ENCODE measurements around the gene SCN8A. TPM values are rescaled to one million over a fixed set of nuclear protein-coding genes. Genes with fewer than 3 reads are reported as not detected.

The SCN8A gene
- total and polyA plus RNA-seq, 7 donors: 0.03 to 0.44 (median 0.08) TPM

DNA sequence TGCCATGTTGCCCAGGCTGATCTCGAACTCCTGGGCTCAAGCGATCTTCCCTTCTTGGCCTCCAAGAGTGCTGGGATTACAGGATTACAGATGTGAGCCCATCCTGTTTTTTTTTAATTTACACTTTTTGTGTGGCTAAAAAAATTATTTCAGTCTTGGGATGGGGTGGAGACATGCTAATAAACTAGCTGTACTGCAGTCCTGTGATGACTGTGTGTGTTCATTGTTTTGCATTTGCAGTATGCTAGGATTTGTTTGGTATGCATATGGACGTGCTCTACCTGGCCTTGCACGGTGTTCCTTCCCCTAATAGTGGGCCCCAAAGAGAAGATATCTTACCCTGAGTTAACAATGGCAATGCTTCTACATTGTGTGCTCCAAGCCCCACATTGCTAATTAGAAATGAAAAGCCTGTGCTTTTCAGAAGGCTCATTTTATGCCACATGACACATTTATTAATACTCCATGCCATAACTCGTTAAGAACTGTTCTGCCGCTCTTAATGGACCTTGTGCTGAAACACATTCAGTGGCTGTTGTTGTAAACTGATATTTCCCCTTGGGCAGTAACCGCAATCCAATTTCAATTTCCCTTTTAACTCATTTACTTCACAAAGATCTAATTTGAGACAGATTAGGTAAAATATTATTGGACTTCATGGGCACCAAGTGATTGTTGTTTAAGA lies 86.4 kb downstream of the SCN8A start:
- DNase-seq (no peak), ATAC-seq (no peak)
- Histone ChIP-seq H3K4me1 (no peaks in the 10 kb centered on the region), H3K36me3 (ENCODE audit: insufficient read depth in 1 of 2, low read depth in 1 of 2) (no peaks in the 10 kb centered on the region), H3K27ac (no peak overlapping the region), H3K4me3 (no peak overlapping the region), H3K9me3 (no peaks in the 10 kb centered on the region), H3K27me3 (ENCODE audit: insufficient read depth in 3 of 3, low read length in 2 of 3) (no peaks in the 10 kb centered on the region)
- 60 to 65% (median 63%) methylated on average over 7 of the region's 7 CpGs for WGBS, 3 donors
- intact Hi-C loops (cut with DNase I): no loop called here
- TF ChIP-seq, protein P1, sequence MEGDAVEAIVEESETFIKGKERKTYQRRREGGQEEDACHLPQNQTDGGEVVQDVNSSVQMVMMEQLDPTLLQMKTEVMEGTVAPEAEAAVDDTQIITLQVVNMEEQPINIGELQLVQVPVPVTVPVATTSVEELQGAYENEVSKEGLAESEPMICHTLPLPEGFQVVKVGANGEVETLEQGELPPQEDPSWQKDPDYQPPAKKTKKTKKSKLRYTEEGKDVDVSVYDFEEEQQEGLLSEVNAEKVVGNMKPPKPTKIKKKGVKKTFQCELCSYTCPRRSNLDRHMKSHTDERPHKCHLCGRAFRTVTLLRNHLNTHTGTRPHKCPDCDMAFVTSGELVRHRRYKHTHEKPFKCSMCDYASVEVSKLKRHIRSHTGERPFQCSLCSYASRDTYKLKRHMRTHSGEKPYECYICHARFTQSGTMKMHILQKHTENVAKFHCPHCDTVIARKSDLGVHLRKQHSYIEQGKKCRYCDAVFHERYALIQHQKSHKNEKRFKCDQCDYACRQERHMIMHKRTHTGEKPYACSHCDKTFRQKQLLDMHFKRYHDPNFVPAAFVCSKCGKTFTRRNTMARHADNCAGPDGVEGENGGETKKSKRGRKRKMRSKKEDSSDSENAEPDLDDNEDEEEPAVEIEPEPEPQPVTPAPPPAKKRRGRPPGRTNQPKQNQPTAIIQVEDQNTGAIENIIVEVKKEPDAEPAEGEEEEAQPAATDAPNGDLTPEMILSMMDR (IDR thresholded peaks at IDR 0.05): no peak

DNA sequence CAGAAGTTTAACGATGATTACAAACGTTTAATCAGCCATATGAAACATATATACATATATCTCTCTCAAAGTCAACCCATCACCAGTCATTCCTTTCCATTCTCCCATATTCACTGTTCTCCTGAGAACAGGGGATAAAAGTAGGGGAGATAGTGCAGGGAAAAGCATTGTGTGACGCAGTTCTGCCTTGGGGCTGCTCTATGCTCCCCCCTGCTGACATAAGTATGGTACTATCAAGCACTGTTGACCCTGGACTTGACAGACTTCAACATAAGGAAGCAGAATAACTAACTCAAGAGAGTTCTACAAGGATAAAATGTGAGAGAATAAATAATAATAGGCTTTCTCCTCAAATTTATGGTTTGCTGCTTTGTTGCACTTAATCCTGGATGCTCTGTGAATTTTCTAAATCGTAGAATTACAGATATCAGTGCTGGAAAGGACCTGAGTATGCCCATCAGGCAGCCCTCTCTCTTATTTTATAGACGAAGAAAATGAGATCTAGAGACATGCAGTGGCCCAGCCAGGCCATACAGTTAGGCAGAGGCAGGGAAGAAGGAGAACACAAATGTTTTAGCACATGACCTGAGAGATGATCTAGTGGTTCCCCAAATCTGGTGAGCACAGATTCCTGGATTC lies 87.2 kb downstream of the SCN8A start:
- intact Hi-C loops (cut with DNase I): no loop called here
- no peaks in the 10 kb centered on the region for H3K27me3 ChIP-seq (ENCODE audit: insufficient read depth in 3 of 3, low read length in 2 of 3)
- DNase-seq (no peak), ATAC-seq (peak in 3 of 4 donors; percentile 55 to 75 (median 59))
- H3K4me3 ChIP-seq: no peak overlapping the region
- H3K27ac ChIP-seq: no peak overlapping the region
- TF ChIP-seq, protein P1 (IDR thresholded peaks at IDR 0.05): peak; percentile 52
- no peaks in the 10 kb centered on the region for H3K9me3 ChIP-seq
- H3K36me3 ChIP-seq (ENCODE audit: insufficient read depth in 1 of 2, low read depth in 1 of 2): no peaks in the 10 kb centered on the region
- WGBS, 3 donors: 56 to 63% (median 56%) methylated on average over 5 of the region's 5 CpGs
- H3K4me1 ChIP-seq: no peaks in the 10 kb centered on the region

DNA sequence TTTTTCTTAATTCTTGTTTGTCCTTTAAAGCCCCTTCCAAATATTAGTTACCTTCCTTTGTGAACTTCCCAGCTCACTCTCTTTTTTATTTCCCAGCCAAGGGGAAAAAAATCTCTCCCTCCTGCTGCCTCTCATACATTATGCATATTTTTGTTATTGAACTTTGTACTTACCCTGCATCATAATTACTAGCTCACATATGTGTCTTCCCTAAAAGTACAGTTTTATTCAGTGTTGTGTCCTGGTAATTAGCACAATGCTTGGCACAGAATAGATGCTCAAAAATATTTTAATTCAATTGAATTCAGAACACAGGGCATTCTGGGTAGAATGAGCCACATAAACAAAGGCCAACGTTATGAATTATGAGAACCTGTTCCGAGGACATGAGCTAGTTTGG lies 91.9 kb downstream of the SCN8A start:
- TF ChIP-seq, protein P1 (IDR thresholded peaks at IDR 0.05): no peak
- DNase-seq (no peak), ATAC-seq (no peak)
- no peaks in the 10 kb centered on the region for H3K27me3 ChIP-seq (ENCODE audit: insufficient read depth in 3 of 3, low read length in 2 of 3)
- H3K27ac ChIP-seq: no peak overlapping the region
- no peaks in the 10 kb centered on the region for H3K4me1 ChIP-seq
- H3K36me3 ChIP-seq (ENCODE audit: insufficient read depth in 1 of 2, low read depth in 1 of 2): no peaks in the 10 kb centered on the region
- 48 to 63% (median 56%) methylated on average over 2 of the region's 2 CpGs for WGBS, 3 donors
- no peaks in the 10 kb centered on the region for H3K9me3 ChIP-seq
- intact Hi-C loops (cut with DNase I): no loop called here
- H3K4me3 ChIP-seq: no peak overlapping the region

DNA sequence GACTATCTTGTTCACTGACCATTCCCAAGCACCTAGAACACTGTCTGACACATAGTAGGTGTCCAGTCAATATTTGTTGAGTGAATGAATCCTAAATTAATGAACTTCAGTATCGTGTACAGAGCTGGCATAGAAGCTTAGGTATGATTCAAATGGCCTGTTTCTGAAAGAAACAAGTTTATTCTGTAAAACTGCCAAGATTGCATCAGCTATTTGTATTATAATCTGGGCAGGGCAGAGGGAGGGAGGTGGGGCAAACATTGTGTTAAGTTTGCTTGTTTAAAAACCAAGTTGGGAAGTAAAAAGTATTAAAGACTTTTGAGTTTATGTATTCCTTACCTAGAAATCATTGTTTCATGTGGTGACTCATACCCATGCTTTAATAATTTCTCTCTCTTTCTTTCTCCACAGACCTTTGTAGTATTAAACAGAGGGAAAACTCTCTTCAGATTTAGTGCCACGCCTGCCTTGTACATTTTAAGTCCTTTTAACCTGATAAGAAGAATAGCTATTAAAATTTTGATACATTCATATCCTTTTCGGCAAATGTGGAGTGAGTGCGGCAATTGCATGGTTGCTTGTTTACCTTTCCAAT lies 92.8 kb downstream of the SCN8A start:
- DNase-seq: no peak
- Histone ChIP-seq H3K9me3 (no peaks in the 10 kb centered on the region), H3K27ac (no peak overlapping the region), H3K4me3 (no peak overlapping the region), H3K36me3 (ENCODE audit: insufficient read depth in 1 of 2, low read depth in 1 of 2) (no peaks in the 10 kb centered on the region), H3K4me1 (no peaks in the 10 kb centered on the region), H3K27me3 (ENCODE audit: insufficient read depth in 3 of 3, low read length in 2 of 3) (no peaks in the 10 kb centered on the region)
- TF ChIP-seq, protein P1 (IDR thresholded peaks at IDR 0.05): no peak
- intact Hi-C loops (cut with DNase I): no loop called here
- WGBS, 3 donors: 69 to 74% (median 71%) methylated on average over 4 of the region's 4 CpGs
- no peak for ATAC-seq

Measured in psoas muscle (tissue), 8 donors.